GM23248 (cell line): Measurements from ENCODE around the gene ST3GAL5.

Source experiments
- EZH2 ChIP-seq: fragments of 200-600 bp; sonication (generic); IDR thresholded peaks from 2 replicates; pipeline ENCODE4 v1.6.1; 2018; ENCODE audit warnings: antibody characterized with exemption, mild to moderate bottlenecking; ENCODE audit not compliant: insufficient read depth, poor library complexity, severe bottlenecking
- EZH2phosphoT487 ChIP-seq: fragments of 200-600 bp; sonication (generic); IDR thresholded peaks from 2 replicates; pipeline ENCODE4 v1.6.1; 2018; ENCODE audit warnings: antibody characterized with exemption, moderate library complexity, mild to moderate bottlenecking, low read depth; ENCODE audit not compliant: insufficient read depth

- TF ChIP-seq EZH2phosphoT487, result no peak
- TF ChIP-seq EZH2, result no peak
Measured at GRCh38 chr2:85899849-85900248, 11.1 kb upstream of the ST3GAL5 start.
